Ovary (tissue), 9 donors: ENCODE measurements around the gene BNIP3. TPM values are rescaled to one million over a fixed set of nuclear protein-coding genes. Genes with fewer than 3 reads are reported as not detected.

Experiments
- DNase-seq, 5 donors: peaks; one replicate each; pipeline ENCODE4 v3.0.0-alpha.2; 2019 to 2020
- H3K27ac ChIP-seq, 2 donors: fragments of 200-600 bp; one replicate each; pipeline versions ENCODE4 v1.5.1 to v1.8.0; 2019 to 2022
- H3K27me3 ChIP-seq: fragments of 200-600 bp; one replicate; pipeline ENCODE4 v1.8.0; 2022
- H3K36me3 ChIP-seq: fragments of 200-600 bp; sonication (generic); one replicate; pipeline ENCODE4 v1.5.1; 2019
- H3K4me1 ChIP-seq: one replicate; pipeline ENCODE4 v1.8.1; 2013; ENCODE audit warnings: mild to moderate bottlenecking, moderate library complexity; ENCODE audit not compliant: insufficient read depth
- H3K4me3 ChIP-seq: fragments of 200-600 bp; sonication (generic); one replicate; pipeline ENCODE4 v1.5.1; 2017
- H3K9me3 ChIP-seq, 2 donors: fragments of 200-600 bp in 1 of 2; sonication (generic) in 1 of 2; one replicate each; pipeline versions ENCODE4 v1.5.1 to v1.8.1; 2013 to 2019; ENCODE audit warnings: mild to moderate bottlenecking in 1 of 2, moderate library complexity in 1 of 2
- CTCF ChIP-seq, 3 donors: fragments of 450-650 bp in 2 of 3; fragments of 200-600 bp in 1 of 3; IDR thresholded peaks; one replicate each; pipeline versions ENCODE4 v1.5.1 to v1.8.0; 2016 to 2022; ENCODE audit warnings: antibody characterized with exemption in 3 of 3, mild to moderate bottlenecking in 1 of 3
- EP300 ChIP-seq: sonication (generic); formaldehyde crosslinking; IDR thresholded peaks from one replicate; pipeline ENCODE4 v1.6.1; 2017; ENCODE audit warnings: antibody characterized with exemption
- POLR2A ChIP-seq: fragments of 450-650 bp; IDR thresholded peaks from one replicate; pipeline ENCODE4 v1.6.1; 2017; ENCODE audit warnings: antibody characterized with exemption, mild to moderate bottlenecking, moderate library complexity
- WGBS, 3 donors: extraction: QIAGEN DNeasy Blood & Tissue Kit in 1 of 3; methylation state at CpG; one replicate each; pipeline versions ENCODE4 v1.1.5 to v1.1.7; 2013 to 2017; 5-methylcytosine and 5-hydroxymethylcytosine counted together
- intact Hi-C, 4 donors: fragments of 100-400 bp; cut with DNase I; formaldehyde crosslinking; loops; one replicate each; pipeline versions ENCODE4 v1.11.0 to v1.15.1; 2022 to 2023
- polyA plus RNA-seq, 2 donors: library from polyadenylated mRNA; stranded (reverse); fragments of 200-250 nt in 1 of 2; fragments of 350-450 nt in 1 of 2; fragmentation: Illumina TruSeq in 1 of 2; extraction: RNeasy Lipid Tissue Mini Kit (QIAGEN cat#74804) in 1 of 2; gene quantifications; one replicate each; pipeline ENCODE4 v1.2.3, GENCODE V29; 2013 to 2014
- total RNA-seq, 7 donors: library from RNA; depleted of rRNA in 2 of 7; stranded (reverse); fragments of >200 nt in 2 of 7; fragmentation: NEBNext Ultra II Directional in 3 of 7; extraction: Animal tissue kit (Norgen Biotek cat#: 25700) in 3 of 7; gene quantifications; one replicate each; pipeline versions ENCODE4 v1.1.0 to v1.2.4, GENCODE V29; 2016 to 2023
- donor health status: DM: no; HTN: no; CAD: no; lungs with moderate emphysema.
- donor health status: DM: no; HTN: no; CAD: no.
- donor health status: Bipolar disorder and iron deficiency.
- donor health status: DM: yes; HTN: yes; CAD: no.
- donor health status: DM: no; HTN: no; CAD: no.
- donor health status: DM: yes; HTN: yes; CAD: no.

The BNIP3 gene
- total and polyA plus RNA-seq, 9 donors: 39.8 to 166 (median 61.9) TPM

- TF ChIP-seq CTCF (IDR thresholded peaks at IDR 0.05): no peak
- no peak for TF ChIP-seq POLR2A
- no peak for TF ChIP-seq EP300
- Histone ChIP-seq H3K27ac (no peak overlapping the region), H3K36me3 (no peaks in the 10 kb centered on the region), H3K4me3 (no peak overlapping the region), H3K9me3 (no peaks in the 10 kb centered on the region), H3K27me3 (no peaks in the 10 kb centered on the region), H3K4me1 (peaks cover 17% of the 10 kb centered on the region)
- WGBS, 3 donors: 95 to 98% (median 98%) methylated on average over 9 of the region's 9 CpGs
- intact Hi-C loops: no loop called here
- DNase-seq: peak in 1 of 5 donors; percentile 10
These were observed 56.0 kb downstream of the BNIP3 start for GRCh38 chr10:131925716-131926115.

GRCh38 chr10:131925011-131925649, 56.6 kb downstream of the BNIP3 start:
- no peak for DNase-seq

GRCh38 chr10:131923038-131923756, 58.5 kb downstream of the BNIP3 start:
- H3K36me3 ChIP-seq: no peaks in the 10 kb centered on the region
- H3K9me3 ChIP-seq: no peaks in the 10 kb centered on the region
- H3K27ac ChIP-seq: no peak overlapping the region
- intact Hi-C loops: no loop called here
- 89 to 92% (median 90%) methylated on average over 11 of the region's 11 CpGs for WGBS, 3 donors
- H3K4me3 ChIP-seq: no peak overlapping the region
- H3K4me1 ChIP-seq: peaks cover 12% of the 10 kb centered on the region
- DNase-seq: no peak
- TF ChIP-seq CTCF (IDR thresholded peaks at IDR 0.05) (no peak), EP300 (no peak), POLR2A (no peak)
- no peaks in the 10 kb centered on the region for H3K27me3 ChIP-seq

More at GRCh38 chr10:131925011-131925649, 56.6 kb downstream of the BNIP3 start:
- Histone ChIP-seq H3K9me3 (no peaks in the 10 kb centered on the region), H3K27me3 (no peaks in the 10 kb centered on the region), H3K27ac (no peak overlapping the region), H3K4me1 (peaks cover 14% of the 10 kb centered on the region), H3K4me3 (no peak overlapping the region), H3K36me3 (no peaks in the 10 kb centered on the region)
- intact Hi-C loops: no loop called here
- TF ChIP-seq CTCF (IDR thresholded peaks at IDR 0.05): no peak
- no peak for TF ChIP-seq EP300
- no peak for TF ChIP-seq POLR2A

- H3K9me3 ChIP-seq: no peaks in the 10 kb centered on the region
- TF ChIP-seq CTCF (IDR thresholded peaks at IDR 0.05) (no peak), POLR2A (no peak), EP300 (no peak)
- no peak for DNase-seq
- H3K4me3 ChIP-seq: no peak overlapping the region
- no peaks in the 10 kb centered on the region for H3K27me3 ChIP-seq
- intact Hi-C loops: no loop called here
- 52 to 64% (median 61%) methylated on average over 8 of the region's 8 CpGs for WGBS, 3 donors
- H3K36me3 ChIP-seq: no peaks in the 10 kb centered on the region
- H3K4me1 ChIP-seq: peaks cover 4% of the 10 kb centered on the region
- peak overlapping the region in 1 of 2 donors; percentile 17 for H3K27ac ChIP-seq
These were observed 60.5 kb downstream of the BNIP3 start for GRCh38 chr10:131921184-131921583.
